HG02938 (cell line): ENCODE results near the gene TMEM175.
"Not testable (repeated sequence)": the region's sequence is repeated elsewhere in the genome, so short reads cannot be mapped to it uniquely, and the experiment has no call there.

Experiments
- ATAC-seq: cut with Tn5 transposase; IDR thresholded peaks from one replicate; pipeline ENCODE4 v1.9.1; 2021; ENCODE audit warnings: mild to moderate bottlenecking, moderate library complexity; ENCODE audit not compliant: unreplicated experiment

Gene TMEM175

GRCh38 chr4:914531-914930 is 17.7 kb upstream of the TMEM175 start:
- ATAC-seq, result no peak

- no peak for ATAC-seq
Observed at GRCh38 chr4:915041-915474, 17.2 kb upstream of the TMEM175 start.

GRCh38 chr4:915595-915994 is 16.7 kb upstream of the TMEM175 start:
- no peak for ATAC-seq

GRCh38 chr4:917466-917865 is 14.8 kb upstream of the TMEM175 start:
- ATAC-seq, result no peak

DNA sequence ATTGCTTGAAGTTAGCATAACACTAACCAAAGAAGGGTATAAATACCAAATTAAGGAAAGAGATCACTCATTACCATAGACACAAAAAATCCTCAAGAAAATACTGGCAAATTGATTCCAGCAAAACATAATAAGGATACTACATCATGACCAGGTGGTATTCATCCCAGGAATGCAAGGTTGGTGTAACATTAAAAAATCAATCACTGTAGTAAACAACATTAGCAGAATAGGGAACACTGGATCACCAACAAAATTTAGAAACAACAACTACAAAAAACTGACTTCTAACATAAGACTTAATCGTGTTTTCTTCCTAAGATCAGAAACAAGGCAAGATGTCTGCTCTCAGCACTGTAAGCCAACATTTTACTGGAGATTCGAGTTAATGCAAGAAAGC is 14.3 kb upstream of the TMEM175 start:
- no peak for ATAC-seq

- ATAC-seq, result not testable (repeated sequence)
Observed at GRCh38 chr4:918591-918990, 13.7 kb upstream of the TMEM175 start.

DNA sequence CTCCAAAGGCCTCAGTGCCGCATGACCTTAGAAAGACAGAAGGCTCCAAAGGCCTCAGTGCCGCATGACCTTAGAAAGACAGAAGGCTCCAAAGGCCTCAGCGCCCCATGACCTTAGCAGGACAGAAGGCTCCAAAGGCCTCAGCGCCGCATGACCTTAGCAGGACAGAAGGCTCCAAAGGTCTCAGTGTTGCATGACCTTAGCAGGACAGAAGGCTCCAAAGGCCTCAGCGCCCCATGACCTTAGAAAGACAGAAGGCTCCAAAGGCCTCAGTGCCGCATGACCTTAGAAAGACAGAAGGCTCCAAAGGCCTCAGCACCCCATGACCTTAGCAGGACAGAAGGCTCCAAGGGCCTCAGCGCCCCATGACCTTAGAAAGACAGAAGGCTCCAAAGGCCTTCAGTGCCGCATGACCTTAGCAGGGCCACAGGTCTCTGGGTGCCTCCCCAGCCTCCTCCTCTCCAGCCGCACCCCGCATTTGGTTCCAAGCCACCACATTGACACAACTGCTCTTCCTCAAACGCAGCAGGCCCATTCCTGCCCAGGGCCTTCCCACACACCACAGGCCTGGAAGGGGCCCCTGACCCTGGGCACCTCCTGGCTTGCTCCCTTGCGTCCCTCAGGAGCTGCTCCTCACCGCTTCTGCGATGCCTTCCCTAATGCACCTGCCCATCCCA is 13.1 kb upstream of the TMEM175 start:
- not testable (repeated sequence) for ATAC-seq

GRCh38 chr4:921830-922331 is 10.4 kb upstream of the TMEM175 start:
- no peak for ATAC-seq

DNA sequence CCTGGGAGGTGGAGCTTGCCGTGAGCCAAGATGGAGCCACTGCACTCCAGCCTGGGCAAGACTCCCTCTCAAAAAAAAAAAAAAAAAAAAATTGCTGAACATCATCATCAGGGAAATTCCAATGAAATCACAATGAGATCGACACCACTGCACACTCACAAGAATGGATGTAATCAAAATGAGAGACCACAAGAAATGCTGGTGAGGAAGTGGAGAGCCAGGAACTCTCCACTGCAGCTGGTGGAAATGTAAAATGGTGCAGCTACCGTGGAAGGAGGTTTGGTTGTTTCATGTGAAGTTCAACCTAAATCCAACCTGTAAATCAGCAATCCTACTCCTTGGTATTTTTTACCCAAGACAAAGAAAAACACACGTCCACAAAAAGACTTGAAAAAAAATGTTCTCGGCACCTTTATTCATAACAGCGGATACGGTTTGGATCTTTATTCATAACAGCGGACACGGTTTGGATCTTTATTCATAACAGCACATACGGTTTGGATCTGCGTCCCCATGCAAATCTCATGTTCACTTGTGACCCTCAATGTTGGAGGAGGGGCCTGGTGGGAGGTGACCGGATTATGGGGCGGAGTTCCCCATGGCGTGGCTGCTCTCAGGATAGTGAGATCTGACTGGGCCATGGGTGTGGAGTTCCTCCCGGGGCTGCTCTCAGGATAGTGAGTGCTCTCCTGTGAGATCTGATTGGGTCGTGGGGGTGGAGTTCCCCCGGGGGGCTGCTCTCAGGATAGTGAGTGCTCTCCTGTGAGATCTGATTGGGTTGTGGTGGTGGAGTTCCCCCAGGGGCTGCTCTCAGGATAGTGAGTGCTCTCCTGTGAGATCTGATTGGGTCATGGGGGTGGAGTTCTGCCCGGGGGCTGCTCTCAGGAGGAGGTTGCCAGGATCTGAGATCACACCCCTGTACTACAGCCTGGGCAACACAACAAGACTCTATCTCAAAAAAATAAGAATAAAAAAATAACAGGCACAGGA is 7.9 kb upstream of the TMEM175 start:
- no peak for ATAC-seq

GRCh38 chr4:925171-925570 is 7.1 kb upstream of the TMEM175 start:
- ATAC-seq, result no peak

DNA sequence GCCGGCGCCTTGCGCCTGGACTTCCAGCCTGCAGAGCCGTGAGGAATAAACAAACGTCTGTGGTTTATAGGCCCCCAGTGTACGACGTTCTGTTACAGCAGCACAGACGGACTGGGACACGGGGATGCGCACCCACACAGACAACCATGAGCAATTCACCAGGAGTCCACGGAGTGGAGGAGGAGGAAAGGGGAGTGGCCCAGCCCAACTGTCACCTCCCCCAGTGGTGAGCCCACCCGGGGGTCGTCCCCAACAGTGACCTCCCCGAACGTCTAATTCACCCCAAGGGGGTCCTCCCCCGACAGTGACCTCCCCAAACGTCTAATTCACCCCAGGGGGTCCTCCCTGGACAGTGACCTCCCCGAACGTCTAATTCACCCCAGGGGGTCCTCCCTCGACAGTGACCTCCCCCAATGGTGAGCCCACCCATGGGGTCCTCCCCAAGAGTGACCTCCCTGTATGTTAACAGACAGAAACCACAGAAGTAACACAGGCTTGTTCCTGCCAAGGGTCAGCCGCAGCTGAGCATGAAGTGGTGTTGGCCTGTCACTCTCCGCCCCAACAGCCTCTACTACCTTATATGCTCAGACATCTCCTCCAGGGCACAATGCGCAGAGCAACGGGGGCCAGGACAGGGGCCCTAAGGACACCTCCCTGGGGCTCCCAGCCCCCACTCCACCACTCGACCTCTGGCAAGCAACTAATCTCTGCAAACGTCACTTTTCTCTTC is 6.3 kb upstream of the TMEM175 start:
- no peak for ATAC-seq

- ATAC-seq, result no peak
Observed at GRCh38 chr4:926538-926937, 5.7 kb upstream of the TMEM175 start.

DNA sequence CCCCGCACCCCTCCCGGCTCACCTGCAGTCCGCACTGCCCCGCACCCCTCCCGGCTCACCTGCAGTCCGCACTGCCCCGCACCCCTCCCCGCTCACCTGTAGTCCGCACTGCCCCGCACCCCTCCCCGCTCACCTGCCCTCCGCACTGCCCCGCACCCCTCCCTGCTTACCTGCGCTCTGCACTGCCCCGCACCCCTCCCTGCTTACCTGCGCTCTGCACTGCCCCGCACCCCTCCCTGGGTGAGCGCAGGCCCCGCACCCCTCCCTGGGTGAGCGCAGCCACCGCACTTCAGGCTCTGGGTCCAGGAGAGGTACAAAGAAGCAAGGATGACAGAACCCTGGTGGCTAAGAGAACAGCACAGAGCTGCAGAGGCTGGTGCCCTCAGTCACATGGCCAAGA is 4.7 kb upstream of the TMEM175 start:
- ATAC-seq, result not testable (repeated sequence)

GRCh38 chr4:929096-929765 is 3.0 kb upstream of the TMEM175 start:
- ATAC-seq, result no peak

DNA sequence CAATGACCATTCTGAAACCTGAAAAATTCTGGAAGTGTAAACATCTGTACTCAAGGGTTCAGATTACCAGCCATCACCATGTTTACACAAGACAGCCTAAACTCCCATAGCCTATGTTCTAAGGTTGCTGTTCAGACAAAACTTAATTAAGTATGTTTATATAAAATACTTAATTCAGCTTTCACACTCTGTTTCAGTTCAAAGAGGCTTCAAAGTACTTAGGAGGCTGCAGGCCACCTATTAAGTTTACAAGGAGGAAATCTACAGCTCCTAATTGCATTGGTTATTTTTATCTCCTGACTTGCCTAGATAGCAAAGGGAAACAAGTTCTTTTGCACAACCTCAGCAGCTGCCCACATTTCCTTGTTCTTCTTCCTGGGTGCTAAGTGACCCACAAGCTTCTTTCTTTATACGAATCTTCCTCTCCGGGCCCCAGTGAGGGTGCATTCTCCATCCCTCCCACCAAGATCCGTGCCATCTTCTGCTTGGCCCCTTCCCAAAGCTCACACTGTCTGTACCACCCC is 2.2 kb upstream of the TMEM175 start:
- no peak for ATAC-seq

- no peak for ATAC-seq
Observed at GRCh38 chr4:930827-931193, 1.4 kb upstream of the TMEM175 start.

- ATAC-seq, result peak; percentile 7
Observed at GRCh38 chr4:931194-931959, 883 bp upstream of the TMEM175 start.

DNA sequence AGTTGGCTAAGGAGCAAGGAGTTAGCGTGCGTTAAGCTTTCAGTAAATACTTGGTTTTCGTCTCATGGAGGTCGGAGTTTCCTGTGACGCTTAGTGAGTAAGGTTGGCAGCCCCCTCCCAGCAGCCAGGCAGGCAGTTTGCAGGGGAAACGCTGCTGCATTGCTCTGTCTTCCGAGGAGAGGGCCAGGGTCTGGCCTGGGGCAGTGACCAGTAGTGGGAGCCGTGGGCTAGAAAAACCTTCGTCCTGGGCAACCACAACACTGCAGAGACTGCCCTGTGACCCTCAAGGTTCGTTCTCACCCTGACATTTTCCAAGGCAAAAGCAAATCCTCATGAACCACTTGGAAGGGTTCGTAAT is 432 bp downstream of the TMEM175 start:
- no peak for ATAC-seq

GRCh38 chr4:939508-939907 is 7.2 kb downstream of the TMEM175 start:
- ATAC-seq, result not testable (repeated sequence)
